Fibroblast of lung (primary cell): ENCODE data around the gene CHMP4B.

ENCODE experiments used
- EZH2 ChIP-seq: IDR thresholded peaks from 2 replicates; pipeline ENCODE4 v1.5.1; 2012; ENCODE audit warnings: low read length, control low read depth, mild to moderate bottlenecking; ENCODE audit errors: missing control alignments
- TF ChIP-seq, protein P1 (sequence below), 2 donors: IDR thresholded peaks in 1 of 2; conservative IDR thresholded peaks in 1 of 2; 1 replicate in 1 of 2; 2 replicates in 1 of 2; pipeline ENCODE4 v1.5.1; 2011 to 2012; ENCODE audit warnings: low read length in 2 of 2, control low read depth in 1 of 2, inconsistent platforms in 1 of 2, low read depth in 1 of 2, mild to moderate bottlenecking in 1 of 2

DNA sequence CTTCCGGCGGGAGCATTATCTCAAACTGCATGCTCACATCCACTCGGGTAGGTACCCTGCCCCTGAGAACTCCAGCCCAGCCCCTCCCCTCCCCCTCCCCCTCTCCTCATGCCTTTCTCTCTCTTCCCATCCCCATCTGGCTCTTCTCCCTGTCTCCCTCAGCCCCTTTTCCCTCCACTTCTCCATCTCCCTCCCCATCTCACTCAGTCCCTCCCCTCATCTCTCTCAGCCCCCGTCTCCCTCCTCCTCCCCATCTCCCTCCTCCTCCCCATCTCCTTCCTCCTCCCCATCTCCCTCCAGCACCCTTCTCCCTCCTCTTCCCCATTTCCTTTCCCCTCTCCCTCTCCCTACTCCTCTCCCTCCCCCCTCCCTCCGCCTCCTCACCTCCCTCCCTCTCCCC, 27.3 kb upstream of the CHMP4B start:
- TF ChIP-seq, protein P1, sequence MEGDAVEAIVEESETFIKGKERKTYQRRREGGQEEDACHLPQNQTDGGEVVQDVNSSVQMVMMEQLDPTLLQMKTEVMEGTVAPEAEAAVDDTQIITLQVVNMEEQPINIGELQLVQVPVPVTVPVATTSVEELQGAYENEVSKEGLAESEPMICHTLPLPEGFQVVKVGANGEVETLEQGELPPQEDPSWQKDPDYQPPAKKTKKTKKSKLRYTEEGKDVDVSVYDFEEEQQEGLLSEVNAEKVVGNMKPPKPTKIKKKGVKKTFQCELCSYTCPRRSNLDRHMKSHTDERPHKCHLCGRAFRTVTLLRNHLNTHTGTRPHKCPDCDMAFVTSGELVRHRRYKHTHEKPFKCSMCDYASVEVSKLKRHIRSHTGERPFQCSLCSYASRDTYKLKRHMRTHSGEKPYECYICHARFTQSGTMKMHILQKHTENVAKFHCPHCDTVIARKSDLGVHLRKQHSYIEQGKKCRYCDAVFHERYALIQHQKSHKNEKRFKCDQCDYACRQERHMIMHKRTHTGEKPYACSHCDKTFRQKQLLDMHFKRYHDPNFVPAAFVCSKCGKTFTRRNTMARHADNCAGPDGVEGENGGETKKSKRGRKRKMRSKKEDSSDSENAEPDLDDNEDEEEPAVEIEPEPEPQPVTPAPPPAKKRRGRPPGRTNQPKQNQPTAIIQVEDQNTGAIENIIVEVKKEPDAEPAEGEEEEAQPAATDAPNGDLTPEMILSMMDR (conservative IDR thresholded peaks at IDR 0.05 in 1 of 2, IDR thresholded peaks at IDR 0.05 in 1 of 2; ENCODE audit: low read depth in 1 of 2, low read length in 2 of 2) = no peak
- no peak for TF ChIP-seq EZH2
